GM12874 (cell line): ENCODE measurements around the gene KRT4.

Experiments used
- TF ChIP-seq, protein P1 (sequence below): IDR thresholded peaks from 2 replicates; pipeline ENCODE4 v1.5.1; 2011; ENCODE audit warnings: low read depth, mild to moderate bottlenecking, control low read depth, low read length, moderate library complexity; ENCODE audit not compliant: insufficient read depth

Gene KRT4

DNA sequence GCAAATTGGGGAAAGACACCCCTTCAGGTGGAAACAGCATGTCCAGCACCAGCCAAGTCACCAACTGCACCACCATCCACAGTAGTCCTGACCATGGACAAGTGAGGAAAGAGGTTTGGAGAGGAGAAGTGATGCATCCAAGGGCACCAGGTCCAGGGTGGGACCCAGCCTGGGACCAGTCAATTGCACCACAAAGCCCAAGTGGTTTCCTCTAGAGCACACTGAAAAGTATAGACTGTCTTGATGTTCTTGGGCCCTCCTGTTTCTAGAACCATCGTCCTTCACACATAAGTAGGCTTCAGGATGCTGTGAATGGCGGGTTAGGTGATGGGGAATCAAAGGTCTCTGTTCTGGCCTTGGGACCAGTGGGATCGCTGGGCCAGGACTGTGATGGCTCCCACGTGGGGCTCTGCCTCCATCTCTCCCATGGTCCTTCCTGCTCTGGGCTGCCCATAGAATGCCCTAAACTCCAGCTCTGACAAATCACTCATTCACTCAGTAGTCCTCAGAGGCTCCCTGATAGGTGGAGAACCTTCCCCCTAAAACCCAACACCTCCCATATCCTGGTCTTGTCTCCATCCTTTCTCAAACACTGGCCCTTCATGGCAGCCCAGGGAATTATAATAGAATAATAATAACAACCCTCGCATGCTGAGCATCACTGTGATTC lies 11.0 kb upstream of the KRT4 start:
- TF ChIP-seq, protein P1, sequence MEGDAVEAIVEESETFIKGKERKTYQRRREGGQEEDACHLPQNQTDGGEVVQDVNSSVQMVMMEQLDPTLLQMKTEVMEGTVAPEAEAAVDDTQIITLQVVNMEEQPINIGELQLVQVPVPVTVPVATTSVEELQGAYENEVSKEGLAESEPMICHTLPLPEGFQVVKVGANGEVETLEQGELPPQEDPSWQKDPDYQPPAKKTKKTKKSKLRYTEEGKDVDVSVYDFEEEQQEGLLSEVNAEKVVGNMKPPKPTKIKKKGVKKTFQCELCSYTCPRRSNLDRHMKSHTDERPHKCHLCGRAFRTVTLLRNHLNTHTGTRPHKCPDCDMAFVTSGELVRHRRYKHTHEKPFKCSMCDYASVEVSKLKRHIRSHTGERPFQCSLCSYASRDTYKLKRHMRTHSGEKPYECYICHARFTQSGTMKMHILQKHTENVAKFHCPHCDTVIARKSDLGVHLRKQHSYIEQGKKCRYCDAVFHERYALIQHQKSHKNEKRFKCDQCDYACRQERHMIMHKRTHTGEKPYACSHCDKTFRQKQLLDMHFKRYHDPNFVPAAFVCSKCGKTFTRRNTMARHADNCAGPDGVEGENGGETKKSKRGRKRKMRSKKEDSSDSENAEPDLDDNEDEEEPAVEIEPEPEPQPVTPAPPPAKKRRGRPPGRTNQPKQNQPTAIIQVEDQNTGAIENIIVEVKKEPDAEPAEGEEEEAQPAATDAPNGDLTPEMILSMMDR, result no peak

DNA sequence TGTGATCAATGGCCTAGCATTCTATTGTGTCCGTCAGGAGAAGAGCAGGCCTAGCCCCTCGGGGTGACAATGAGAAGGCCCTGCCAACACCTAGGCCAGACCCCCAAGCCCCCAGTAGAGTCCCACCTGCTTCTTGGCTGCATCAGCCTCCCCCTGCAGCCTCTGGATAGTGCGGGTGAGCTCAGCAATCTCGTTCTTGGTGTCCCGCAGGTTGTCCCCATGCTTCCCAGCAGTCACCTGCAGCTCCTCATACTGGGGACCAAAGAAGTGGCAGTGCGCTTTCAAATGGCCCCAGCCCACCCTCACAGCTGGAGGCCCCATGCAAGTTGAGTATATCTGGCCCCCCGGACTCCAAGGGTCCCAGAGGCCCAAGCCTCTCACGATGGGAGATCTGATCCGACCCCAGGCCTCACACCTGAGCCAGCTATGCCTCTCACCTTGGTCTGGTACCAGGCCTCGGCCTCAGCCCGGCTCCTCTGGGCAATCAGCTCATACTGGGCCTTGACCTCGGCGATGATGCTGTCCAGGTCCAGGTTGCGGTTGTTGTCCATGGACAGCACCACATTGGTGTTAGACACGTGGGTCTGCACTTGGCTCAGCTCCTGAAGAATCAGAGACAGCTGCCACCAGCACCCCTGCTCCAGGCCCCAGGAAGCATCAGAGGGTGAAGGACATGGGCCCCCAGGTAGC lies 10.0 kb upstream of the KRT4 start:
- TF ChIP-seq, protein P1, result no peak

DNA sequence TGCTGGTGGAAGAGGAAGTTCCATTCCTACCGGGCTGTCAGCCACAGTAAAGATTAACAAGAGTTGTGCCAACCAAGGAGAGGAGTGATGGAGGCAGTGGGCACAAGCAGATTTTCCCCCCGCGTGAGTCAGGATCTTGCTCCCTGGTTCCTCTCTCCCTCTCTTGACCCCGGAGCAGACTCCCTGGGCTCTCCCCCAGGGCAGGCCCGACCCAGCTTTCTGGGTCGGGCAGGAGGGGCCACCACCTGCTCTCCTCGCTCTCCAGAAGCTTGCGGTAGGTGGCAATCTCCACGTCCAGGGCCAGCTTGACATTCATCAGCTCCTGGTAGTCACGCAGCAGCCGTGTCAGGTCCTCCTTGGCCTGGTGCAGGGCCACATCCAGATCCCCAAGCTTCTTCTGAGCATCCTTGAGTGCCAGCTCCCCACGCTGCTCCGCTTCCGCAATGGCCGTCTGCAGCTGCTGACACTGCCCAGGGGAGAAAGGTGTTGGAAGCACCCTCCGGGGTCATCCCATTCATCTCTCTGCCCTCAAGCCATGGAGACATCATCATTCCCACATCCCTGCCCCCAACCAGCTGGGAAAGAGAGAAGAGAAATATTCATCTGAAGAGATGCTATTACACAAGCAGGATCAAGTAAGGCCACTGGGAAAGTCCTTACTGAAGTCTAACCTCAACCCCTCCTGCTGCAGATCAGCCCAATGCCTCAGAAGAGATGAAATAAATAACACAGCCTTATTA lies 9.0 kb upstream of the KRT4 start:
- TF ChIP-seq, protein P1, result no peak

GRCh38 chr12:52821826-52822660 lies 8.1 kb upstream of the KRT4 start:
- TF ChIP-seq, protein P1, result no peak

DNA sequence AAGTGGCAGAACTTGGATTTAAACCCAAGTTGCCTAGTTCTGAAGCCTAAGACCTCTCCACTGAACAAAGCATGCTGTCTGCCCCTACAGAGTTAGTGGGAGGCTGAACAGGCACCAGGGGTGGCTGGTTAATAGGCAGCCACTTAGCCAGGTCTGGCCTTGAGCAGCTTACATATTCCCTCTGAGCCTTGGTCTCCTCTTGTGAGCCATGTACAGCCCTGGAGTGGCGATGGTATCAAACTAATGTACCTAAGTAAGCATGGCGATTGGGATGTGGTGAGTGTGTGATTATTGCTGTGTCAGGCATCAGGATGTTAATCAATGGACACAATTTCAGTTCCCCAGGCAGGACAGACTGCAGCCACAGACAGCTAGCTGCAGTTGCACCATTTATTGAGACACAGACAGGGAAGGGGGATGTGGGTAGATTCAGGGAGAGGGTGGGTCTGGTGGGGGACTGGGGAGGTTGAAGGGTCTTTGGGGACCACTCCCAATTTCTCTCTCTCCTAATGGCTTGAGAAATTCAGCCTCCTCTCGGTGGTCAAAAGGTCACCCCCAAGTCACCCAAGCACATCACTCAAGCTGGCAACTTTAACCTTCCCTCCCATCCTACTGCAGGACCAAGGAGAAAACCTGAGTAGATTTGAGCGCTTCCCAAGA lies 7.3 kb upstream of the KRT4 start:
- TF ChIP-seq, protein P1, result no peak

DNA sequence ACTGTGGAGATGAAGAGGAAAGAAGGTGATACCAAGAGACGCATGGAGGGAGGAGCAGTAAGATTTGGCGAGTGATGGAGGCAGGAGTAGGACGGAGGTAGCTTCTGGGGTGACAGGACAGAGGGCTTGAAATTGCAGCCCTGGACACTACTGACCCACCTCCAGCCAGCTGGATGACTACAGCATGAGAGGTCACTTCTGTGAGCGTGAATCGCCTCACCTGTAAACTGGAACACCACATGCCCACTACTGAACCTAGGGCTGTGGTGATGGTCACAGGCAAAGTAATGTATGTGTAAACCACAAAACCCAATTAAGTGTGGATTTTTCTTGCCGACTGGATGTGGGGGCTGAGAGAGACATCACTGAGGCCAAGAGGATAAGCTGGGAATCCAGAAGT lies 6.6 kb upstream of the KRT4 start:
- TF ChIP-seq, protein P1, result no peak
